HG03457 (cell line): ENCODE results near the gene GREB1.

Source experiments
- ATAC-seq: cut with Tn5 transposase; IDR thresholded peaks from one replicate; pipeline ENCODE4 v1.9.1; 2021; ENCODE audit warnings: moderate number of reproducible peaks; ENCODE audit not compliant: unreplicated experiment

Gene GREB1

DNA sequence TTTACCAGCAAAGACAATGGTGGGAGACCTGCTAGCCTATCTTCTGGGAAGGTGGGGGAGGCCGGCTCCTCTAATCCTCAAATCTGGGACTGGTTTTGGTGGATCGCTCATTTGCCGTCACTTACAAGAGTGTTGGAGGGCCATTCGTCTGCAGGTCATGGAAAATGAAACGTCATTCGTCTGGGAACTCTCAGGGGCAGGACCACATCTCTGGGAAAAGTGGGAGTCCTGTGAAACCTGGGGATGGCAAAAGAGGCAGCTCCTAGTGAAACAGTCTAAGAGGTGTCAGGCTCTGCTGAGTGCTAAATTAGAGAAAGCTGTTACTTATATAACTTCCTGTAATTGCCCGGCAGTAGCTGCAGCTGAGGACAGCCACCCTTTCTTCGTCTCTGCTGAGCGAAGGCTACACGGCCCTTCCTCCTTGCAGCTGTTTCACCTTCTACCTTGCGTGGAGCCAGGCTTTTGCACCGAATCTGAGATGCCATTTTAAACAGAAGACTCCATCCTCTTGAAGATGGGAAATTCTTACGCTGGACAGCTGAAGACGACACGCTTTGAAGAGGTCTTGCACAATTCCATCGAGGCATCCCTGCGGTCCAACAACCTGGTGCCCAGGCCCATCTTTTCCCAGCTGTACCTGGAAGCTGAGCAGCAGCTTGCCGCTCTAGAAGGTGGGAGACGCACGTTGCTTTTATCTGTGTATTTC, 22.4 kb downstream of the GREB1 start:
- no peak for ATAC-seq

DNA sequence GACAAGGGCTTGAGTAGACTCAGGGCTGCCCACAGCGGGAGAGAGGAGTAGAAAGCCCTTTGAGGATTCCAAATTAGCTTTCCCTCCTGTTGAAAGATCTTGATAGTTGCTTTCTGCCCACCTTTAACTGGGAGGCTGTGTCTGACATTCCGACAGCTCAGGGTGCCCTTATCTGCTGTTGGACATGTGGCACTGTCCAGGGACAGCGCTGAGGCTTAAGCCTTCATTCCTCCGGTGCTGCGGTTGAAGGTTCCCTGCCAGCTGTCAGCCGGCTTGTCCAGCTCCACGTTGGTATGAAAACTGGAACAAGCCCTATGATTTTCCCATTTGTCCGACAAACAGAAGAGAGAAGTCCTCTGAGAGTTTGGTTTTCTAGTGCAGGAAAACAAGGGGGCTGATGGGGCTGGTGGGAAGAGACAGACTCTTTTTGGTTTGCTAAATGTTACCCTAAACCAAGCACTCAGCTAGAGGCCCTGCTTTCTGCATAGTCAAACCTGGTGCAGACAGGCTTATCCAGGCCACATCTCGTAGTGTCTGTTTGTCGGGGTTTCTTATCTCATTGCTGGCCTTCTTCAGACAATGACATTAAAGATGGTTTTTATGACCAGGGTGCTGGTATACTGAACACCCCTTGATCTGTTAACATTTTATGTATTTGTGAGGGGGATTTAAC, 24.5 kb downstream of the GREB1 start:
- no peak for ATAC-seq

DNA sequence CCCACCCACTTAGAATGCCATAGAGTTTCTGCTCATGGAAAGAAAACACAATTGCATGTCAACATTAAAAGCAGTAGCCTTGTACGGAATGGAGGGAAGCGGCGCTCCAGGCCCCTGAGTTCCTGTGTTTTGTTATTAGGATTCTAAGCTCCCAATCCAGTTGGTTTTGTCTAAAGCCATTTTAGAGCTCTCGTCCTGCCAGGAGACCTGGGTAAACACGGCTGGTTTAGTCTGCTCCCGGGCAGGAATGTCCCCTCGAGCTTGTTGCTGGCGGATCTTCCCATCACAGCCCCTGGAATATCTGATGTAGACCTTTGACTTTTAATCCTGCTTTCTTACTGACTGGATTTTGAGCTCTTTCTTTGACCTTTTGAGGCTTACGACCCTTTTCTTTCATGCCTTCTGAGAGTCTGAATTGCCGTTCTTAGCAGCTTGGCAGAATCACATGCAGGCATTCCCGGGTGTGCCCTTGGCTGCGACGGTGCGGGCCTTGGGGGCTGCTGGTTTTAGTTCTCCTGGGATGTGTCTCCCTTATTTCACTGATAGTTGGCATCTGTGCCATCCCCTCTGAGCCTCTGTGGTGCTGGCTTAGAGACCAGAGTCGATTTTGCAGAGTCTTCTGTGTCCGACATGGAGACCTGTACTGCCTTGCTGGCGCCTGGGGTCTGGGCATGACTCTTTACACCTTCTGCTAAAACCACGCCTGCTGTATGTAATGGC, 25.4 kb downstream of the GREB1 start:
- no peak for ATAC-seq

DNA sequence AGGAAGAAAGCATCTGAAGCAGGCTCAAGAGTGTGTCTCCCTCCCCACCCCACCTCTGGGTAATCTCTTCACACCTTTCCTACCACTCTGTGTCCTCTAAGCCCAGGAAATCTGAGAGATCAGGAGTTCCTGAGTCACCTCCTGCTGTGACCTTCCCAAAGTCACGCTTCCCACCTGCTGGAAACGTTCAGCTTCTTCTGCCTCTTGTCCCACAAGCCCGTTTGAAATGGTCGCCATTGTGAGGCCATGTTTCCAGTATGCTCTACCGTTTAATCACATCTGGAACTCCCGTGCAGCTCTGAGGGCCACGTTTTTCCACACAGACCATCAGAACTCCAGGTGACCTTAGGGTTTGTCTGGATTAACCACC, 25.9 kb downstream of the GREB1 start:
- ATAC-seq, result no peak

DNA sequence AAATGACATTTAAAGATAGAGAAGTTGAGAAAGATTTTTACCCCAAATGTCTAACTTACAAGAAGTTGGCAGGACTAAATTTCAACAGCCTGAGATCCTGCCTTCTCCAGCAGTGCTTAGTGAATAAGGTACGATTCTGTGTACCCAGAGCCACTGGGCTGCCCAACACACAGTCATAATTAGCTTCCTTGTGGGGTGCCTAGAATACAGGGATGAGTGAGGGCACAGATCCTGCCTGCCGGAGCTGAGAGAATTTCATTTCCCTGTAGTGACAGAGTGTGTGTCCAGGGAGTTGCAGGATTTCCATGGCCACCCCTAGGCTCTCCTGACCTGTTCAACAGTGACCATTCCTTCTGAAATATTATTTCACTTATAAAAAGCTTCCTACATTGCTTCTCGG, 27.0 kb downstream of the GREB1 start:
- no peak for ATAC-seq

DNA sequence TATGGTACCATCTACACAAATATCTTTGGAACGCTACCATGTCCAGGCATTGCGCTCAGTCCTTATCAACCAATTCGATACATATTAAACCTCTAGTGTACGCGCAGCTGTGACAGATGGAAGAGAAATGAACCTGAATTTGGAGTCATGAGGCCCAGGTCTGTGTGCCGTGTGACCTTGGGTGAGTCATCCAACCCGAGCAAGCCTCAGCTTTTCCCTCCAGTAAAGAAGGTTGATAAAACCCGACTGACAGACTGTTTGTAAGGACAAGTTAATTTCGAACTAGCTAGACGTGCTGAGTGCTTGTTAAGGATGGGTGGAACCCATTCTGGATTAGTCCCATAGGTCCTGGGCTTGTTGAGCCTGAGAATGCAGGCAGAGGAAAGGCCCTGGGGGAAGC, 28.2 kb downstream of the GREB1 start:
- no peak for ATAC-seq

DNA sequence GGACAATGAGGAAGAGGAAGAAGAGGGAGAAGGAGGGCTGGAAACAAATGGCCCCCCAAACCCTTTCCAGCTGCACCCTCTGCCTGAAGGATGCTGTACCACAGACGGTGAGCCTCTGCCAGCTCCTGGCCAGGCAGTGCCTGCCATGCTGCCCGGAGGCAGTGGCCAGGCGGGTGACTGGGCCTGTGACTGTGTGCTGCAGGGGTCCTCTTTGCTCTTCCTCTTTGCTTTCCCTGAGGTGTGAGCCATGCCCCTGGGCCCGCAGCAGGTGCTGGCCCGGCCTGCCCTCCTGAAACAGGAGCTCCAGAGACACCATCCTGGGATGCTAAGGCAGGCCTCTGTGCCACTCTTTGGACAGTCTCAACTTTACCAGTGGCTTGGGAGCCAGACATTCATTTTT, 28.6 kb downstream of the GREB1 start:
- no peak for ATAC-seq

DNA sequence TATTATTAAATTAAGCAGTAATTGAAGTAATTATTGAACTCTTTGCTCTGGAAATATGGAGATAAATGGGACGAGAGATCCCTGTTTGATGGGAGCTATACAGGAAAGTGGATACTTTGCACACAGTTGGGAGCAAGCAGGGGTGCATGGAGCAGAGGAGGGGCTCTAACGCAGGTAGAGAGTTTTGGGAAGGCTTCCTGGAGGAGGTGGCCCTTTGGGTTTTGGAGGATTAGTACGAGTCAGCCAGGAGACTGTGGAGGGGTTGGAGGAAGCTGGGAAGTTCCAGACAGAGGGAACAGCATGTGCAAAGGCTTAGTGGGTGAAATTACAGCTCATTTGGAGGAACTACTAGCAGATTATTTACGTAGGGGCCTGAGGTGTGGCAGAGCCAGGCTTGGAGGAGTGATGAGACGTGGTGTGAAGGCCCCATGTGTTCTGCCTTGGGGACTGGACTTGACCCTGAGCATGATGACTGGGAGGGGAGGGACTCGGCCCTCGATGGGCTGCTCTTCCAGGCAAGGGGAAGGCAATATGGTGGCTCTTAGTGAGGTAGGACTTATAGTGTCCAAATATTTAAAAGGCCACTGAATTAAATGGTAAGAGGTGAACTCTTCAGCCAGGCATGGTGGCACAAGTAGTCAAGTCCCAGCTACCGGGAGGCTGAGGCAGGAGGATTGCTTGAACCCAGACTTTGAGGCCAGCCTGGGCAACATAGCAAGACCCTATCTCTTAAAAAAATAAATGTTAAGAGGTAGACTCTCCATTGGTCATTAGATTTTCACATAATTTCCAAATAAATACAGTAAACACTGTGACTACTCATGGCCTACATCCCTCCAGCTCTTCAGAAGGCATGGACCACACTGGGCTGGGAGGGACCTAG, 30.2 kb downstream of the GREB1 start:
- ATAC-seq, result no peak

DNA sequence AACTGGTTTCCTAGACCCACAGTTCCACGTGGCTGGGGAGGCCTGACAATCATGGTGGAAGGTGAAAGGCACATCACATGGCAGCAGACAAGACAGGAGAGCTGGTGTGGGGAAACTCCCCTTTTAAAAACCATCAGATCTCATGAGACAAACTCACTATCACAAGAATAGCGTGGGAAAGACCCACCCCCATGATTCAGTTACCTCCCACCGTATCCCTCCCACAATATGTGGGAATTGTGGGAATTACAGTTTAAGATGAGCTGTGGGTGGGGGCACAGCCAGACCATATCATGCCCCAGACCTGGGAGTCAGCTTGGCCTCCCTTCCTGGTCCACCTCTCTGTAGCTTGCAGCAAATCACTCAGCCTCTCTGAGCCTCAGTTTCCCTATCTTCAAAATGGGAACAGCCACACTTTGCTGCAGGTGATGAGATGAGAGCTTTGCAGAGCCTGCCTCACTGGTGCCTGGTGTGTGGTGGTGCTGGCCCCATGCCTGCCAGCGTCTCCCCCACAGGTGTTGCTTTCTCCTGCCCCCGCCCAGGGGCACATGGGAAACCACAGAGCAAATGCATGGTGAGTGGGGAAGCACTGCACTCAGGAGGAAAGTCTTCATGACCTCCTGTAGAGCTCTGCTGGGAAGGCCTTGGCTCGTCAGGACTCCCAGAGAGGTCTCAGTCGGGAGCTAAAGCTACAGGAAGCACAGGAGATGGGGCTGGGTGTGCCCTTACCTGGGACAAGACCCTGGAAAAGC, 31.1 kb downstream of the GREB1 start:
- no peak for ATAC-seq

DNA sequence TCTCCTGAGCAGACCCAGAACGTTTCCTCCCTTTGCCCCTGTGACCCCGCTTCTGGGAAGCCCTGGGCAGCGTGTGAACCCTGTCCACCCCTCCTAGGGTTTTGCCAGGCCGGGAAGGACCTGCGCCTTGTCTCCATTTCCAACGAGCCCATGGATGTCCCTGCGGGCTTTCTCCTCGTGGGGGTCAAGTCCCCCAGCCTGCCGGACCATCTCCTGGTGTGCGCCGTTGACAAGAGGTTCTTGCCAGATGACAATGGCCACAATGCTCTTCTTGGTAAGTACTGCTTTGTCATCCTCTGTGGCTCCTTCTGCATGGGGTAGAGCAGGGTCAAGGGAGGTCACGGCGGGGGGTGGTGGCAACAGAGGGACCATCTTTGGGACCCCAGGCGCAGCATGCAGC, 32.5 kb downstream of the GREB1 start:
- ATAC-seq, result no peak

DNA sequence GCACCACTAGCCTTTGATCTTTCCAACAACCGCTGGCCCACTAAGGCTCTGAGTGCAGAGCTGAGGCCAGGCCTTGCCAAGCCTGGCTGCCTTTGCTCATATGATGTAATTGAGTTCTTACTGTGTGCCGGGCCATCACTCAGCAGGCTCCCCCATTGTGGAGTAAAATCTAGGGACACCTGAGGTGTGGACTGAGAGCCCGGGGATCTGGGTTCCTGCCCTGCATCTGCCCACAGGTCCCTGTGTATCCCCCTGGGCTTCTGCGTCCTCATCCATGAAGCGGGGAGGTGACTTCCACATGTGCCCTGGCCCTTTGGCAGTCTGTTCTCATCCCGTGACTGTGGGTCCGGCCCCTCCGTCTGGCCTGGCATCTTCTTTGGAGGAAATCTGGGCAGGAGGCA, 33.8 kb downstream of the GREB1 start:
- no peak for ATAC-seq

DNA sequence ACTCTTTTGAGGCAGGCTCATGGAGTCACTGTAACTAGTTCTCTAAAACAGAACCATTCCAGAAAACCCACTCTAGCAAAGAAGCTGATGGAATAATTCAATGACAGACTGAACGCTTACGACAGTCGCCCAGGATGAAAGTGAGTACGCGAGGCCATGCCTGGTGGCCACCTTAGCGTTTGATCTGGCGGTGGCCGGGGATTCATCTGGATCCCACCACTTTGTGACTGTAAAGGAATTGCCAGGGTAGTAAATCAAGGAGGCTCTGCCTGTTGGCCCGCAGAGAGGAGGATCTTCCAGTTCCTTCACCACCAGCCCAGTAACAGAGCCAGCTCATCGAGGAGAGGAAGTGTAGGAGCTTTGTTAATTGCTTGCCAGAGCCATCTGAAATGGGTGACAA, 34.6 kb downstream of the GREB1 start:
- ATAC-seq, result no peak

DNA sequence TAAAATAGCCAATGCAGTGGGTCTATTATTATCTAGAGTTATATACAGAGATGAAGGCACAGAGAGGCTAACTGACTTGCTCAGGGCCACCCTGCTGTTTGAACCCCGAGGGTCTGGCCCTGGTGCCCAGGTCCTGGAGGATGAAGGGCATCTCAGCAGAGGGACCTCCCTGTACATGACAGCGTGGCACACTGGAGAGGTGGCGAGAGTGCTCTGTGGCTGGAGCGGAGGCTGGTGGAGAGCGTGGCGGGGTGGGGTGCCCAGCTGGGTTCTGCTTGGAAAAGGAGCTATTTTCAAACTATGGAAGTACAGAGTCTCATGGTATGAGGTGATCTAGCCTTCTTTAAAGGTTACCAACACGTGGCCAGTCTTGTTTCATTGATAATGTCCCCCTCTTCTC, 35.8 kb downstream of the GREB1 start:
- ATAC-seq, result no peak

DNA sequence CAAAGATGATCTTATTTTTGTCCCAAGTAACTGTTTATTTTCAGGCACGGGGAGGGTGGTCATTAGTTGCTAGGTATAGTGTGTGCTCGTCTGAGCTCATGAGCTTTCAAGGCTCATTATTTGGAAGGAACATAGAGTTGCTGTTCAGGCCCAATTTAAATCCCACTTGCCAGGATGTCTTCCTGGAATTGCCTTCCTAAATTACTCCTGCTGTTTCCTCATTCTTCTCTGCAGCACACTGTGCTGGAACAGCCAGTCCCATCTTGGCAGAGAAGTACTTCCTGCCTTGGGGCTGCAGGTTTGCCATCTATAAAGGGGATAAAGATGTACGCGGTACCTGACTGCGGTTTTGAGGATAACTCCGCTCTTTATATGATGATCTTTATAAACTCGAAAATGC, 37.3 kb downstream of the GREB1 start:
- ATAC-seq, result no peak

DNA sequence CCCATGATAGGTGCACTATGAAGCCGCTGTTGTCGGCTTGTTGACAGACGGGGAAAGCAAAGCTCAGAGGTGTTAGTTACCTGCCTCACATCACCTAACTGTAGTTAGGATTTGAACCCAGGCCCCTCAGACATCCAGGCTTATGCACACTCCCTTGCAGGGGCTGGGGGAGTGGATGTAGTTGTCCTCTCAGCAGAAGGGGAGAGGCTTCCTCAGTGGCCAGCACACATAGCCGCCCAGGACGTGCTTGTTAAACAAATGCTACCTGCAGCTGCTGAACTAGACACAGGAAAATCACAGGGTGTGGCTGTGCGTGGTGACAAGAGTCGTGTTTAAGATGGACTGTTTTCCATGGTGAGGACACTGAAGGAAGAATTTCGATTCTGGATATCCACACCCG, 39.2 kb downstream of the GREB1 start:
- no peak for ATAC-seq

DNA sequence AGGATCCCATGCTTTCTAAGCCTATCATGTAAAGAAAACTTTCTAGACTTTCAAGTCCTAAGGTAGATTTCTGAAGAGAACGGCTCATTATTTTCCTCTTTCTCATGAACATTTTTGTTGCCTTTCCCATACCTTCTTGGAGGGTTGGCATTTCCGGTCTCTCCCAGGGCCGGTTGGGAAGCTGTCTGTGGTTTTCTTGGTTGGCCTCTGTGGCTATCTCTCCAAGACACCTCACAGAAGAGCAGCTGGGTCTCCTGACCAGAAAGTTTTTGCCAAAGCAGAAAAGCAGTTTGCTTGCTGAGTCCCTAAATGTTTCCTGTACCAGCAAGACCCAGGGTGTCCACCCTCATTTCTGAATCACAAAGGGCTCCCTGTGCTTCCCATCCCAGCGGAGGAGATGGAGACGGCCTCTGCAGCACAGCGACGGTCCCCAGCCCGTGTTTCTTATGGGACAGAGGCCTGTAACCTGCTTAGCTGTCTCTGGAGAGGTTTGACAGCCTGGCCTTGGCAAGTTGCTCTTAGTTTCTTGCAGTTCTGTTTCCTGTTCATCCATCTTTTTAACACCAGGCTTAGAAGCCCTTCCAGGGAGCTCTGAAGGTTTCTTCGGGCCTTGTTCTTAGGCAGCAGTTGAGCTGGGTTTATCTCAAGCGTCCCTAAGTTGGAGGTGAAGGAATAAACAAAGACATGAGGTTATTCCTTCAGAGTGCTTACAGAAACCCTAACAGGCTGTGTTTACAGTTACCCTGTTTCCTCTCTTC, 39.8 kb downstream of the GREB1 start:
- no peak for ATAC-seq

DNA sequence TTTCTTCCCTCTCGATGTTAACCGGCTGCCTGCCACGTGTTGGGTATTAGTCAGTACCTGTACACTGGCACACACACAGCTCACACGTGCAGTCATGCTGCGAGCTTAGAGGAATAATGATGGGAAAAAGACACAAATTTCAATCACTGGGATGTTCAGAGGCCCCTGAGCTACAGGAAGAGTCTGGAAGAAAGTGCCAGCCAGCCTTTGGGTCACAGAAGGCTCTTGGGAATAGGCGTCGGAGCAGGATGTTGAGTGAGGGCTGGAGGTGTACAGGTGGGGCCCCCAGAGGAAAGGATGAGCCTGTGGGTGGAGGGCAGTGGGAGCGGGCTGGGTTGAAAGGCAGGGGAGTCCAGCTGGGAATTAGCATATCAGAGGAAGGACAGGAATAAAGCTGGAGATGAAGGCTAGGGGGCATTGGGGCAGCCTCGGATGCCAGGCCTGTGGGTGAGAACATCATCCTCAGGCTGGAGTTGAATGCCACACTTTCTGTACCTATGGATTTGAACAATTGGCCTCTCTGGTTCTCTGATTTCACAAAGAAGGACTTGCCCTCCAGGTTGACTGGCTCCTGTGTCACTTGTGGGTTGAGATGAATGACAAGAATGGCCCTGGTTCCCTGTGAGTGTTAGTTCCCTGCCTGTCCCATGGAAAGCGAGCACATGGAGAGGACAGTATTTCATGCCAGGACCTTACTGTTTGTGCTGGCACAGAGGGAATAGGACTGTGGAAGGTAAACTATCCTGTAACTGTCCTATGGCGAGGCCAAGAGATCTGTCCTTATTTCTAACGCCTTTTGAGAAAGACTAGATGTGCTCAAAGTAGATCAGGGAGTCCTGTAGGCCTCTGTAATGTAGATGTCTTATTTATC, 40.6 kb downstream of the GREB1 start:
- ATAC-seq, result no peak

DNA sequence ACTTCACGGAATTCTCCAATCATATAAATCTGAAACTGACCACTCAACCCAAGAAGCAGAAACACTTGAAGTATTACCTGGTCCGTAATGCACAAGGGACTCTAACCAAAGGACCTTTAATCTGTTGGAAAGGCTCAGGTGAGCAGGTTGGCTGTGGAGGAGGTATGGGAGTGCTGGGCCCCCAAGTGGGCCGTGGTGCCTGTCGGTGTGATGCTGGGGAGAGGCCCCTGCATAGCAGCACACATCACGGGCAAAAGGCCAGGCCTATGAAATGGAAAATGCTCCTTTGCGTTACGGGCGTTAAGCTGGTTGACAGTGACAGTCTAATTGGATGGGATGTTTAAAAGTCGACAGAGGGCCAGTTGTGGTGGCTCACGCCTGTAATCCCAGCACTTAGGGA, 42.6 kb downstream of the GREB1 start:
- no peak for ATAC-seq
